GM18868 (cell line): ENCODE results near the gene TRAPPC12.
"Not testable (repeated sequence)": the region's sequence is repeated elsewhere in the genome, so short reads cannot be mapped to it uniquely, and the experiment has no call there.

ENCODE experiments used
- ATAC-seq: cut with Tn5 transposase; IDR thresholded peaks from one replicate; pipeline ENCODE4 v1.9.1; 2021; ENCODE audit warnings: mild to moderate bottlenecking, moderate library complexity; ENCODE audit not compliant: unreplicated experiment

TRAPPC12 gene

GRCh38 chr2:3368261-3368722, 11.2 kb upstream of the TRAPPC12 start:
- ATAC-seq: no peak

- ATAC-seq: not testable (repeated sequence)
Observed at GRCh38 chr2:3369340-3370181, 9.9 kb upstream of the TRAPPC12 start.

DNA sequence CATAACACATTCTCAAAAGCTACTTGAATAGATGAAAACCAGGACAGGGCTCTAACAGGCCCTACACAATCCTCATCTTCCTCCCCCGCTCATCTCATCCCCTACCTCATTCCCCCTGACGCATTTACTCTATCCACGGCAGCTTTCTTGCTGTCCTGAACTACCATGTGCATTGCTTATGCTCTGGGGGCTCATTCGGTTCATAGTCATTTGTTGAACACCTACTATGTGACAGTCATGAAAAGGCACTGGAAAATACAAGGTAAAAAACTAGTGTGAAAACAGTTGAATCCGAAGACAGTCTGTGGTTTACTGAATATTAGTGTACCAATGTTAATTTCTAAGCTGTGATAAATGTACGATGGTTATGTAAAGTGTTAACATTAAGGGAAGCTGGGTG, 2.7 kb upstream of the TRAPPC12 start:
- ATAC-seq: no peak

DNA sequence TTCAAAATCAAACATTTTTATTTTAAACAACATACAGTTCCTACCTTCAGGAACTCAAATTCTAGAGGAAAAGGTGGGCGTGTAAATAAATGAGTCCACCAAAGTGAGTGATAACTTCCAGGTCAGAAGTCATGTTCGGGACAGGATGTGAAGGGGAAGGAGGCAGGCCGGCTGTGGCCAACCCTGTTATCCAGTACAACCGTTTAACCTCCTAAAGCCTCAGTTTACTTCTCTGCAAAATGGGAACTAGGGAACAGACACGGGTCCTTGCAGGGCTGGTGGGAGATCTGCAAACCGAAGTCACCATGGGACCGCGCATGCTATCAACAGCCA, 2.2 kb upstream of the TRAPPC12 start:
- ATAC-seq: peak; percentile 11

GRCh38 chr2:3377612-3378432, 1.7 kb upstream of the TRAPPC12 start, which contains the start of gene EIPR1:
Gene EIPR1, minus strand, starts transcription at chr2:3377818. Its CDS starts 129 bp downstream, at chr2:3377689.
- ATAC-seq: peak; percentile 81

GRCh38 chr2:3379339-3379646, 201 bp upstream of the TRAPPC12 start:
- ATAC-seq: no peak

- ATAC-seq: no peak
Observed at GRCh38 chr2:3386448-3386958, 7.0 kb downstream of the TRAPPC12 start.

DNA sequence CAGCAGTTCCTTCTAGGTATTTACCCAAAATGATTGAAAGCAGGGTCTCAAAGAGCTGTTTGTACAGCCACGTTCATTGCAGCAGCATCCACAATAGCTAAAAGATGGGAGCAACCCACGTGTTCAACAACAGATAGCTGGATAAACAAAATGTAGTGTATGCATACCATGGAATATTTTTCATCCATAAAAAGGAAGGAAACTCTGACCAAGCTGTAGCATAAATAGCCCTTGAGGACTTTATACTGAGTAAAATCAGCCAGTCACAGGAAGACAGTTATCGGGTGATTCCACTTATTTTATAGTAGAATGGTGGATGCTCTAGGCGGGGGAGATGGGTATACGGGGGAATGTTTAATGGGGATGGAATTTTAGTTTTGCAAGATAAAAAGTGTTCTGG, 7.5 kb downstream of the TRAPPC12 start:
- no peak for ATAC-seq

DNA sequence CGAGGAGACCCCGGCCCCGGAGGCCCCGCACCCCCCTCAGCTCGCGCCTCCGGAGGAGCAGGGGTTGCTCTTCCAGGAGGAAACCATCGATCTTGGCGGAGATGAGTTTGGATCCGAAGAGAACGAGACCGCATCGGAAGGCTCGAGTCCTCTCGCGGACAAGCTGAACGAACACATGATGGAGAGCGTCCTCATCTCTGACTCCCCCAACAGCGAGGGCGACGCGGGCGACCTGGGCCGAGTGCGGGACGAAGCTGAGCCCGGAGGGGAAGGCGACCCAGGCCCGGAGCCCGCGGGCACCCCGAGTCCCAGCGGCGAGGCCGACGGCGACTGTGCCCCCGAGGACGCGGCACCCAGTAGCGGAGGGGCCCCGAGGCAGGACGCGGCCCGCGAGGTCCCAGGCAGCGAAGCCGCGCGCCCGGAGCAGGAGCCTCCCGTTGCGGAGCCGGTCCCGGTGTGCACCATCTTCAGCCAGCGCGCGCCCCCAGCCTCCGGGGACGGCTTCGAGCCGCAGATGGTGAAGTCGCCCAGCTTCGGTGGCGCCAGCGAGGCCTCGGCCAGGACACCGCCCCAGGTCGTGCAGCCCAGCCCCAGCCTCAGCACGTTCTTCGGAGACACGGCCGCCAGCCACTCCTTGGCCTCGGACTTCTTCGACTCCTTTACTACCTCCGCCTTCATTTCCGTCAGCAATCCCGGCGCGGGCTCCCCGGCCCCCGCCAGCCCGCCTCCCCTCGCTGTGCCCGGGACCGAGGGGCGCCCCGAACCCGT, 8.3 kb downstream of the TRAPPC12 start:
- ATAC-seq: no peak

DNA sequence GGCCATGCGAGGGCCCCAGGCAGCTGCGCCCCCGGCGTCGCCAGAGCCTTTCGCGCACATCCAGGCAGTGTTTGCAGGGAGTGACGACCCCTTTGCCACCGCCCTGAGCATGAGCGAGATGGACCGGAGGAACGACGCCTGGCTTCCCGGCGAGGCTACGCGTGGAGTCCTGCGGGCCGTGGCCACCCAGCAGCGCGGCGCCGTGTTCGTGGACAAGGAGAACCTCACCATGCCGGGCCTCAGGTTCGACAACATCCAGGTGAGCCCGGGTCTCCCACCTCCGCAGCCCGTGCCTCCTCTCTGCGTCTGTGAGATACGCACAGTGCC, 8.9 kb downstream of the TRAPPC12 start:
- no peak for ATAC-seq

DNA sequence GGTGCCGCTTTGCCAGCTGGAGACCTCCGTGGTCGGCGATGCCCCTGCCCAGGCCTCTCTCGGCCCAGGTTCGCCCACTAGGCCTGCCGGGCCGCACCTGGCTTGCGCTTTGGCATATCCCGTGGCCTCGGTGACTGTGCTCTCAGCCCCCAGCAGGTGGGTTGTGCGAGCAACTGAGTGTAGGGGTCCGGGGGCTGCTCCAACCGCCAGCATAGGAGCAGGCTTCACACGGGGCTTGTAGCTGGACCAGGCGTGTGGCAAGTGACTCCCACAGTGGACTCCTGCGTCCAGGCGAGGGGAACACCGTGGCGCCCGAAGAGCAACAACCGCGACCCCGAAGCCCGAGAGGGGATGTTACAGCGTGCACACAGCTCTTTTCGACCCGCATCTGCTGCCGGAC, 9.7 kb downstream of the TRAPPC12 start:
- ATAC-seq: no peak

DNA sequence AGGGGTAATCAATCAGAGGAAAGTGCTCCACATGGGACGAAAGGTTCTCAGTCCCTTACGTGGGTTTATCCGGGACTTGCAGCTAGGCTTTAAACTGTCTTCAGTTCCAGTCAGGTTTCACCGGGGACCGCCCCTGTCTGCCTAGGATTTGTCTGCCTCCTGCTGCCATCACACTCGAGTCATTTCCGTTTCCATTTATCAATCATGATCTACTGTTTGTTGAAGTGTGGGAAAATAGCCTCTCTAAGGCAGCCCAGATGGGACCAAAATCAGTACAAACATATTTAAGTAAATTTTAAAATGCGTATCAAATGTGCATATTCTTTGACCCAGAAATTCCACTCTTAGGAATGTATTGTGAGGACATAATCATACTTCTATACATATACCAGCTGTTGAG, 10.5 kb downstream of the TRAPPC12 start:
- ATAC-seq: no peak

DNA sequence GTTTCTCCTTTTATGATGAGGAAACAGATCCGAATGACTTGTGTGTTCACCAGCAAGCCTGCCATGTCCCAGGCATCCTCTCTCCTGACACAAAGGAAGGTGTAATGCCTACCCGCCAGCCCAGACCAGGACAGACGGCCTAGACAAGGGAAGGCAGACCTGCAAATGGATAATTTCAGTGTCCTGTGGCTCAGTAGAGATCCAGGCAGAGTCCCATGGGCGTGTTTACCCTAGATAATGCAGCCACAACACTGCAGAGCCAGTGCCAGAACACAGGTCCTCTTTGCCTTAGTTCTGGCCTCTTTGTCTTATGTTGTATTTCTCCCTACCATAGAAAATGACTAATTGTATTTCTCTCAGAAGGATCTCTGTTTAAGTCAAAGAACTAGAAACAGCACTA, 12.7 kb downstream of the TRAPPC12 start:
- no peak for ATAC-seq

DNA sequence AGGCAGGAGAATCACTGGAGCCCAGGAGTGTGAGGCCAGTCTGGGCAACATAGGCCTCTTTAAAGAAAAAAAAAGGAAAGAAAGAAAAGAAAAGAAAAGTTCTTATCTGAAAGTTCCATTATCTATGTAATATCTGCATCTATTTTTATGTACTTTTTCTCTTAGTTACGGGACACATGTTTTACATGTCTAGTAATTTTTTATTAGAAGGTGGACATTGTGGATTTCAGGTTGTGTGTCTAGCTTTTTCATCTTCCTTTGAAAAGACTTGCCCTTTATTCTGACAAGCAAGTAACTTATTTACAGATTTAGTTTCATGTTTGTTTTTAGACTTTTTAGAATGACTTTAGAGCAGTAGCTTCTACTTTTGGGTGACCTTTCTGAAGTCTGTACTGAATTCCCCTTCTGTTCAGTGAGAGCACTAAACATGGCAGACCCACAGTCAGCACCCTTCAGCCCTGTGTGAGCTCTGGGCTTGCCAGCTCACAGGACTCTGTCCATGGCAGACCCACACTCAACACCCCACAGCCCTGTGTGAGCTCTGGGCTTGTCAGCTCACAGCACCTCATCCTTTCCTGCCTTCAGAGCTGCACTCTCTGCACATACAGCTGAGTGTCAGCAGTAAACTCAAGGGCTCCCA, 17.5 kb downstream of the TRAPPC12 start:
- ATAC-seq: no peak

- ATAC-seq: no peak
Observed at GRCh38 chr2:3398857-3399256, 19.4 kb downstream of the TRAPPC12 start.

GRCh38 chr2:3399381-3399780, 19.9 kb downstream of the TRAPPC12 start:
- no peak for ATAC-seq

DNA sequence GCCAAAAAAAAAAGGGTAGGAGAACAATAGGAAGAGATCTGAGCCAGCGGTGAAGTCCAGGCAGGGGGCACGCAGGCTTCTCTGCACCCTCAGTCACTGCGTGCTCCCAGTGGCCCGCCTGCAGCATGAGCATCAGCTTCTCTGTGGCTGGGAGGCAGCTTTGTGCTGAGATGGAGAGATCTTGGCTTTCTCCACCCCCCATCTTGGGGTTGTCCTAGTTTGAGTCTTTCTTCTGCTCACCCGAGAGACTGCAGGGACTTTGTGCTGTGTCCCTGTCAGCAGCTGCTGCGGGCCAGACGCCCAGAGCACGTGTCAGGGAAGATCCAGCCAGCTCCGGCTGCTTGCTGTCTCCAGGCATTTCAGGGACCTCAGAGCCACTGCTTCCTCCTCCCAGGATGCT, 20.3 kb downstream of the TRAPPC12 start:
- no peak for ATAC-seq

- ATAC-seq: peak; percentile 99
Observed at GRCh38 chr2:3403587-3404334, 24.3 kb downstream of the TRAPPC12 start.

DNA sequence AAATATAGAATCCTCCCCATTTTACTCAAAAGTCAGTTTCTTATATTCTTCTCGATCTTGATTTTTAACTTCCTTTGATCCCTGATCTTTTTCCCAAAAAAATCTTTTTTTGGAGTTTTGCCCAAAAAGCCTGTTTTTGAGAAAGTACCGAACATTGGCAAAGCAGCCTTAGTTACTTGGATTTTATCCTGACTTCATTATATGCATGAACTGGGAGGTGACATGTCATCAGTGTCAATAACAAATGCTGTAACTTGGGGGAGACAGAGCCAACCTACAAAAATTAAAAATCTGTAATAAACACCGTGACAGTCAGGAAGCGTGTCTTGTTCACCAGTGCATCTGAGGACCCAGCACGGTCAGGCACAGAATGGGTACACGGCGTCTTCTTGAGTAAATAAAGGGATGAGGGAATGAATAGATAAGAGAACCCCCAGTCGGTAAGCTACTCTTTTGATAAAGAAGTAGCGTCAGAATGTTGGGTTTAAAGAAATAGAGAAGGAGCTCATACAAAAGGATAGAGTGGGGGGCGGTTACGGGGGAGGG, 24.9 kb downstream of the TRAPPC12 start:
- ATAC-seq: no peak

DNA sequence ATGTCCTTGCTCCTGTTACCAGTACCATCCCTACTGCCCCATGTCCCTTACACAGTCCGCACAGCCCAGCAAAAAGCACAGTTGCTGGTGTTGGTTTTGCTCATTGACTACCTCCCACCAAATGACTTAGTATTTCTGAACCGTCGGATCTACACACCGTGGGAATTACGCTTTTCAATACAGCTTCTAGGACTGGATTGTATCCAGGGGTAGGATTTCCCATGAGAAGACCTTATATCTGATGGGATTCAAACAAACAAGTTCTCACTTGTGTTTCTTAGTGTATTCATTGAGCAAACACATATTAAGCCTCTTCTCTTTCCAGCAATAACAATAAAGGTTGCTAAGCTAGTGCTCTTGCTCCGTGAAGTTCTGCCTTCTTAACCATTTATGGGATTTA, 25.8 kb downstream of the TRAPPC12 start:
- no peak for ATAC-seq
